Testis (tissue), 3 donors: Measurements from ENCODE around the gene ARHGEF28. TPM values are rescaled to one million over a fixed set of nuclear protein-coding genes. Genes with fewer than 3 reads are reported as not detected.

Experiments used
- DNase-seq: peaks from one replicate; pipeline ENCODE4 v3.0.0-alpha.2; 2019
- H3K27ac ChIP-seq, 2 donors: fragments of 200-600 bp; sonication (generic); one replicate each; pipeline ENCODE4 v1.5.1; 2019
- H3K27me3 ChIP-seq: fragments of 200-600 bp; sonication (generic); one replicate; pipeline ENCODE4 v1.5.1; 2019
- H3K36me3 ChIP-seq: fragments of 200-600 bp; sonication (generic); one replicate; pipeline ENCODE4 v1.5.1; 2017; ENCODE audit warnings: low read depth; ENCODE audit errors: missing control alignments
- H3K4me1 ChIP-seq: fragments of 200-600 bp; sonication (generic); one replicate; pipeline ENCODE4 v1.5.1; 2019
- H3K4me3 ChIP-seq, 2 donors: fragments of 200-600 bp; sonication (generic); one replicate each; pipeline ENCODE4 v1.5.1; 2017 to 2019
- H3K9me3 ChIP-seq: fragments of 200-600 bp; sonication (generic); one replicate; pipeline ENCODE4 v1.5.1; 2017
- POLR2A ChIP-seq: fragments of 450-650 bp; IDR thresholded peaks from one replicate; pipeline ENCODE4 v1.6.1; 2017; ENCODE audit warnings: antibody characterized with exemption, mild to moderate bottlenecking, moderate library complexity
- WGBS, 2 donors: methylation state at CpG; one replicate each; pipeline ENCODE4 v1.1.5; 2018; 5-methylcytosine and 5-hydroxymethylcytosine counted together
- intact Hi-C: fragments of 100-400 bp; cut with DNase I; formaldehyde crosslinking; loops from one replicate; pipeline ENCODE4 v1.15.1; 2023; ENCODE audit warnings: low total_unique reads
- polyA plus RNA-seq: library from polyadenylated mRNA; stranded (reverse); fragments of 350-450 nt; fragmentation: Illumina TruSeq; extraction: RNeasy Lipid Tissue Mini Kit (QIAGEN cat#74804); gene quantifications from one replicate; pipeline ENCODE4 v1.2.3, GENCODE V29; 2014; ENCODE audit warnings: low read depth, low replicate concordance; ENCODE audit not compliant: insufficient read depth
- total RNA-seq, 2 donors: library from RNA; depleted of rRNA; stranded (reverse); fragments of >200 nt; gene quantifications; one replicate each; pipeline ENCODE4 v1.2.3, GENCODE V29; 2016
- TF ChIP-seq, protein P1 (sequence below), 3 experiments: fragments of 450-650 bp in 2 of 3; fragments of 200-600 bp in 1 of 3; sonication (generic) in 1 of 3; IDR thresholded peaks; one replicate each; pipeline ENCODE4 v1.5.1; 2016 to 2019; ENCODE audit warnings: antibody characterized with exemption in 3 of 3, mild to moderate bottlenecking in 2 of 3, moderate library complexity in 1 of 3

Gene ARHGEF28
- total and polyA plus RNA-seq, 3 donors from 2014 or later, result 3.9 to 8.7 (median 8.0) TPM

GRCh38 chr5:73789851-73790281 is 163.9 kb downstream of the ARHGEF28 start:
- Histone ChIP-seq H3K27me3 (no peaks in the 10 kb centered on the region), H3K4me1 (no peaks in the 10 kb centered on the region), H3K9me3 (no peaks in the 10 kb centered on the region), H3K27ac (no peak overlapping the region), H3K4me3 (no peak overlapping the region), H3K36me3 (no peaks in the 10 kb centered on the region)
- TF ChIP-seq, protein P1, sequence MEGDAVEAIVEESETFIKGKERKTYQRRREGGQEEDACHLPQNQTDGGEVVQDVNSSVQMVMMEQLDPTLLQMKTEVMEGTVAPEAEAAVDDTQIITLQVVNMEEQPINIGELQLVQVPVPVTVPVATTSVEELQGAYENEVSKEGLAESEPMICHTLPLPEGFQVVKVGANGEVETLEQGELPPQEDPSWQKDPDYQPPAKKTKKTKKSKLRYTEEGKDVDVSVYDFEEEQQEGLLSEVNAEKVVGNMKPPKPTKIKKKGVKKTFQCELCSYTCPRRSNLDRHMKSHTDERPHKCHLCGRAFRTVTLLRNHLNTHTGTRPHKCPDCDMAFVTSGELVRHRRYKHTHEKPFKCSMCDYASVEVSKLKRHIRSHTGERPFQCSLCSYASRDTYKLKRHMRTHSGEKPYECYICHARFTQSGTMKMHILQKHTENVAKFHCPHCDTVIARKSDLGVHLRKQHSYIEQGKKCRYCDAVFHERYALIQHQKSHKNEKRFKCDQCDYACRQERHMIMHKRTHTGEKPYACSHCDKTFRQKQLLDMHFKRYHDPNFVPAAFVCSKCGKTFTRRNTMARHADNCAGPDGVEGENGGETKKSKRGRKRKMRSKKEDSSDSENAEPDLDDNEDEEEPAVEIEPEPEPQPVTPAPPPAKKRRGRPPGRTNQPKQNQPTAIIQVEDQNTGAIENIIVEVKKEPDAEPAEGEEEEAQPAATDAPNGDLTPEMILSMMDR (IDR thresholded peaks at IDR 0.05), result no peak
- no peak for TF ChIP-seq POLR2A
- intact Hi-C loops, result no loop called here
- 54 to 57% methylated on average over 2 of the region's 2 CpGs for WGBS, 2 donors
- no peak for DNase-seq

DNA sequence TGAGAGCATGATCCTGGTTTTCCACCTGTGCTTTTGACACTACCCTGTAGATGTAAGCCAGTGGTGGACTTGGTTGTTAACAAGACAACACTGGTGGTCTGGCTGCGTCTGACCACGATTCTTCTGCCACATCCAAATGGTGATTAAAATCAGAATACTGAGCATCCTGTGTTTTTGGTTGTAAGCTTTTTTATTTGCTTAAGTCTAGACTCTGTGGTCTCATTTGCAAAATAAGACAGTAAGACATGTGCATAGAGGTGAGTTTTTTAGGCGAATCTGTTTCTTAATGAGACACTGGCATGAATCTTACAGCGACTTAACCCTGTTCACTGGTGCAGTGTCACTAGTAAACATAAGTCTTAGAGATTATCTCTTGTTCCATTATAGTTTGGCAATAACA is 165.4 kb downstream of the ARHGEF28 start:
- no peak overlapping the region for H3K27ac ChIP-seq

DNA sequence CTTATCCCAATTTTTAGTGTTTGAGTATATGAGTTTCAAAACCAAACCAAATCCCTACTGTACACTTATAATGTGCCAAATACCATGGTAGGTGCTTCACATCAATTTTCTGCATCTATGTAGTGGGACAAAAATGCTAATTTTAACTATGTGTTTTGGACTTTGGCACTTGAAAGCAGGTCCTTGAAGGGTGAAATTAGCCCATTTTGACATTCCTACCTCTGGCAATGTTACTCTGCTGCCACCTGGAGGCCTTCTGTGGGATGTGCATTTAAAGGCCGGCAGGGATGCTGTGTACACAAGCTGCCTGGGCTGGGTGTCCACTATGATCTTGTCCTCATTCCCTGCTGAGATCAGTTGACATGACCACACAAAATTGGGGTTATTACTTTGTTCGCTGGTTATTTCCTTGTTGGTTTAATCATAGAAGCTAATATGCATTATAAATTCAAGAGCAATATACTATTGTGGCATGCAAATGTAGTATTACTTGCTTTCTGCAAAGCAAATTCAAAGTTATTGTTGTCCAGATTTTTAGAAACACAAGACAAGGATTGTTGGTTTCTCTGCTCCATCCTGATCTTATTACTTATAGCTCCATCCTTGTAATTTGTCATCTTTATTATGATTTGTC is 166.8 kb downstream of the ARHGEF28 start:
- H3K27me3 ChIP-seq, result no peaks in the 10 kb centered on the region
- H3K27ac ChIP-seq, result no peak overlapping the region
- TF ChIP-seq, protein P1 (IDR thresholded peaks at IDR 0.05), result peak; percentile 92 to 97 (median 92)
- no peak for TF ChIP-seq POLR2A
- no peaks in the 10 kb centered on the region for H3K4me1 ChIP-seq
- intact Hi-C loops, result loop anchor here (2.0 kb wide), 1 partner anchor 202 kb away; no protein-coding TSS in a partner anchor
- H3K4me3 ChIP-seq, result no peak overlapping the region
- 10 to 15% methylated on average over 2 of the region's 2 CpGs for WGBS, 2 donors
- DNase-seq, result peak; percentile 88
- H3K36me3 ChIP-seq, result no peaks in the 10 kb centered on the region
- H3K9me3 ChIP-seq, result no peaks in the 10 kb centered on the region

More for the DNA sequence above, 165.4 kb downstream of the ARHGEF28 start:
- no peaks in the 10 kb centered on the region for H3K4me1 ChIP-seq
- WGBS, 2 donors, result 74 to 80% methylated on average over 4 of the region's 4 CpGs
- H3K36me3 ChIP-seq, result no peaks in the 10 kb centered on the region
- no peaks in the 10 kb centered on the region for H3K9me3 ChIP-seq
- H3K27me3 ChIP-seq, result no peaks in the 10 kb centered on the region
- no peak overlapping the region for H3K4me3 ChIP-seq
- TF ChIP-seq, protein P1 (IDR thresholded peaks at IDR 0.05), result no peak
- TF ChIP-seq POLR2A, result no peak
- no peak for DNase-seq
- intact Hi-C loops, result no loop called here

GRCh38 chr5:73793911-73794310 is 167.9 kb downstream of the ARHGEF28 start:
- Histone ChIP-seq H3K36me3 (no peaks in the 10 kb centered on the region), H3K27me3 (no peaks in the 10 kb centered on the region), H3K4me1 (no peaks in the 10 kb centered on the region), H3K27ac (no peak overlapping the region), H3K9me3 (no peaks in the 10 kb centered on the region), H3K4me3 (no peak overlapping the region)
- TF ChIP-seq, protein P1 (IDR thresholded peaks at IDR 0.05), result no peak
- no peak for TF ChIP-seq POLR2A
- DNase-seq, result no peak
- intact Hi-C loops, result loop anchor here (2.0 kb wide), 1 partner anchor 203 kb away; no protein-coding TSS in a partner anchor
- WGBS, 2 donors, result 76 to 83% methylated on average over 5 of the region's 5 CpGs
